HG02610 (cell line): ENCODE results near the gene TNNI2.
"Not testable (repeated sequence)": the region's sequence is repeated elsewhere in the genome, so short reads cannot be mapped to it uniquely, and the experiment has no call there.

Experiments
- ATAC-seq: cut with Tn5 transposase; IDR thresholded peaks from one replicate; pipeline ENCODE4 v1.9.1; 2021; ENCODE audit warnings: mild to moderate bottlenecking, moderate library complexity; ENCODE audit not compliant: unreplicated experiment

The TNNI2 gene

GRCh38 chr11:1883346-1884302 lies 44.8 kb downstream of the TNNI2 start:
- ATAC-seq = no peak

GRCh38 chr11:1884303-1884700 lies 45.5 kb downstream of the TNNI2 start:
- ATAC-seq = no peak

- ATAC-seq = not testable (repeated sequence)
Observed at GRCh38 chr11:1886551-1886950, 47.8 kb downstream of the TNNI2 start.

GRCh38 chr11:1887451-1888346 lies 48.9 kb downstream of the TNNI2 start:
- no peak for ATAC-seq

- no peak for ATAC-seq
Observed at GRCh38 chr11:1888347-1888753, 49.6 kb downstream of the TNNI2 start.

GRCh38 chr11:1888811-1889210 lies 50.0 kb downstream of the TNNI2 start:
- no peak for ATAC-seq

- ATAC-seq = no peak
Observed at GRCh38 chr11:1889224-1889930, 50.6 kb downstream of the TNNI2 start.

GRCh38 chr11:1889941-1890855 lies 51.4 kb downstream of the TNNI2 start:
- ATAC-seq = no peak
